Calu3 (cell line): ENCODE results near the gene MOV10. TPM values are rescaled to one million over a fixed set of nuclear protein-coding genes. Genes with fewer than 3 reads are reported as not detected.

ENCODE experiments used
- BruUV-seq: library from RNA; stranded (reverse); fragments of 400-500 nt; replicated peaks from 2 replicates; lab custom pipeline; 2021; lab: Mats Ljungman, UMichigan
- CTCF ChIA-PET: fragments of 300-600 bp; sonication (Branson Sonifier 250); formaldehyde crosslinking; loops from one replicate; lab custom pipeline; 2022; ENCODE audit warnings: antibody characterized with exemption; lab: Charles Lee
- DNase-seq: peaks from one replicate; pipeline ENCODE4 v3.0.0; 2022
- H3K27ac Mint-ChIP-seq: one replicate; pipeline ENCODE4 v1.8.0; 2022; ENCODE audit warnings: mixed read lengths; ENCODE audit not compliant: unreplicated experiment
- H3K27me3 Mint-ChIP-seq: one replicate; pipeline ENCODE4 v1.8.0; 2022; ENCODE audit warnings: mixed read lengths; ENCODE audit not compliant: unreplicated experiment
- H3K36me3 Mint-ChIP-seq: one replicate; pipeline ENCODE4 v1.8.0; 2022; ENCODE audit warnings: mild to moderate bottlenecking, moderate library complexity, mixed read lengths; ENCODE audit not compliant: insufficient read depth, unreplicated experiment
- H3K4me1 Mint-ChIP-seq: one replicate; pipeline ENCODE4 v1.8.0; 2022; ENCODE audit warnings: mild to moderate bottlenecking, low read depth, mixed read lengths; ENCODE audit not compliant: unreplicated experiment
- H3K4me3 Mint-ChIP-seq: one replicate; pipeline ENCODE4 v1.8.0; 2022; ENCODE audit warnings: mild to moderate bottlenecking, low read depth, moderate library complexity, mixed read lengths; ENCODE audit not compliant: unreplicated experiment
- H3K9me3 Mint-ChIP-seq: one replicate; pipeline ENCODE4 v1.8.0; 2022; ENCODE audit warnings: low read depth, mixed read lengths; ENCODE audit not compliant: unreplicated experiment
- intact Hi-C: fragments of 100-400 bp; cut with micrococcal nuclease; formaldehyde crosslinking; loops from one replicate; pipeline ENCODE4 v1.10.0; 2022; ENCODE audit not compliant: unreplicated experiment
- total RNA-seq: library from RNA; stranded (reverse); gene quantifications from 2 replicates; pipeline ENCODE4 v1.2.3, GENCODE V29; 2022
- TF ChIP-seq, protein P1 (sequence below): fragments of 200-600 bp; IDR thresholded peaks from one replicate; pipeline ENCODE4 v1.8.0; 2022; ENCODE audit warnings: antibody characterized with exemption; ENCODE audit not compliant: unreplicated experiment

Gene MOV10
- total RNA-seq, 1 experiment from 2014 or later = 71.4 TPM

DNA sequence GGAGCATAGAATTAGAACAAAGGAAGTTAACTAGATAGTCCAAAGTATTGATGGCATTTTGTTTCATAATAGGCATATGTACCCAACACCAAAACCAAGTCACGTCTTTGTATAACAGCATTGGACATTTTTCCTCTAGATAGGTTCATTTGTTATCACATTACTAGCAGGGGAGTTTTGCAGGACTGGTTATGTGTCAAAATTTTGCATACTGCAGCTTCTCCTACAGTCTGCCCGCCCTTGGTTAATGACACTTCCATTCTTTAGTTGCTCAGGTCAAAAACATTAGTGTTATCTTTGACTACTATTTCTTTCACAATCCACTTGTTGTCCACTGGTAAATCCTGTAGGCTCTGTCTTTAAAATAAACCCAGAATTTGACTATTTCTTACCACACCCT is 45.9 kb upstream of the MOV10 start:
- no TSS peak for BruUV-seq
- TF ChIP-seq, protein P1, sequence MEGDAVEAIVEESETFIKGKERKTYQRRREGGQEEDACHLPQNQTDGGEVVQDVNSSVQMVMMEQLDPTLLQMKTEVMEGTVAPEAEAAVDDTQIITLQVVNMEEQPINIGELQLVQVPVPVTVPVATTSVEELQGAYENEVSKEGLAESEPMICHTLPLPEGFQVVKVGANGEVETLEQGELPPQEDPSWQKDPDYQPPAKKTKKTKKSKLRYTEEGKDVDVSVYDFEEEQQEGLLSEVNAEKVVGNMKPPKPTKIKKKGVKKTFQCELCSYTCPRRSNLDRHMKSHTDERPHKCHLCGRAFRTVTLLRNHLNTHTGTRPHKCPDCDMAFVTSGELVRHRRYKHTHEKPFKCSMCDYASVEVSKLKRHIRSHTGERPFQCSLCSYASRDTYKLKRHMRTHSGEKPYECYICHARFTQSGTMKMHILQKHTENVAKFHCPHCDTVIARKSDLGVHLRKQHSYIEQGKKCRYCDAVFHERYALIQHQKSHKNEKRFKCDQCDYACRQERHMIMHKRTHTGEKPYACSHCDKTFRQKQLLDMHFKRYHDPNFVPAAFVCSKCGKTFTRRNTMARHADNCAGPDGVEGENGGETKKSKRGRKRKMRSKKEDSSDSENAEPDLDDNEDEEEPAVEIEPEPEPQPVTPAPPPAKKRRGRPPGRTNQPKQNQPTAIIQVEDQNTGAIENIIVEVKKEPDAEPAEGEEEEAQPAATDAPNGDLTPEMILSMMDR = no peak
- CTCF ChIA-PET = no interaction called here
- H3K27ac Mint-ChIP-seq = no peak overlapping the region
- H3K4me3 Mint-ChIP-seq = no peak overlapping the region
- peaks cover 27% of the 10 kb centered on the region for H3K36me3 Mint-ChIP-seq
- intact Hi-C loops = no loop called here
- no peak for DNase-seq
- H3K27me3 Mint-ChIP-seq = no peaks in the 10 kb centered on the region
- H3K4me1 Mint-ChIP-seq = peaks cover 19% of the 10 kb centered on the region
- no peaks in the 10 kb centered on the region for H3K9me3 Mint-ChIP-seq

DNA sequence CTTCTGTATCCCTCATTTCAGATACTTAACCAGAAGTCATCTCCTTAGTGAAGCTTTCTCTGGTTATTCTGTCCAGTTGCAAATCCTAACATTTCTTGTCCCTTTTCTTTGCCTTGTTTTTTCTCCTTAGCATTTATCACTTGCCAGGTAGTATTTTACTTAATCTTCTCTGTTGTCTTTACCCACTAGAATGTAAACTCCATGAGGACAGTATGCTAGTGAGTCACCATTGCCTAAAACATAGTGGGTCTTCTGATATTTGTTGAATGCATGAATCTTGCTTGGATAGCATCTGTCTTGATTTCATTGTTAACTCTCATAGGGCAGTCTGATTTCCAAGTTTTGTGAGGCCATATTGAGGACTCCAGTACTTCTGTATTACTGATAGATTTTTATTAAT is 45.2 kb upstream of the MOV10 start:
- no peak for DNase-seq
- CTCF ChIA-PET = no interaction called here
- BruUV-seq = no TSS peak
- Mint-ChIP-seq H3K9me3 (no peaks in the 10 kb centered on the region), H3K27me3 (no peaks in the 10 kb centered on the region), H3K4me3 (no peak overlapping the region), H3K27ac (no peak overlapping the region), H3K36me3 (peaks cover 27% of the 10 kb centered on the region), H3K4me1 (peaks cover 27% of the 10 kb centered on the region)
- TF ChIP-seq, protein P1 = no peak
- intact Hi-C loops = no loop called here

DNA sequence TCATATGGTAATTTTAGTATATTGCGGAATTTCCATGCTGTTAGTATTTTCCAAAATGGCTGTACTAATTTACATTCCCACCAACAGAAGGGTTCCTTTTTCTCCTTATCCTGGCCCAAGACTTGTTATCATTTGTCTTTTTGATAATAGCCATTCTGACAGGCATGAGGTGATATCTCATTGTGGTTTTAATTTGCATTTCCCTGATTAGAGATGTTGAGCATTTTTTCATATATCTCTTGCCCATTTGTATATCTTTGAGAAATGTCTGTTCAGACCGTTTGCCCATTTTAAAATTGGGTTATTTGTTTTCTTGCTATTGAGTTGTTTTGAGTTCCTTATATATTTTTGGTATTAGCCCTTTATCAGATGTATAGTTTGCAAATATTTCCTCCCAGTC is 40.8 kb upstream of the MOV10 start:
- Mint-ChIP-seq H3K4me1 (peaks cover 46% of the 10 kb centered on the region), H3K9me3 (no peaks in the 10 kb centered on the region), H3K4me3 (no peak overlapping the region), H3K27me3 (no peaks in the 10 kb centered on the region), H3K36me3 (peaks cover 17% of the 10 kb centered on the region), H3K27ac (no peak overlapping the region)
- no peak for DNase-seq
- CTCF ChIA-PET = no interaction called here
- TF ChIP-seq, protein P1 = no peak
- no TSS peak for BruUV-seq
- intact Hi-C loops = no loop called here

DNA sequence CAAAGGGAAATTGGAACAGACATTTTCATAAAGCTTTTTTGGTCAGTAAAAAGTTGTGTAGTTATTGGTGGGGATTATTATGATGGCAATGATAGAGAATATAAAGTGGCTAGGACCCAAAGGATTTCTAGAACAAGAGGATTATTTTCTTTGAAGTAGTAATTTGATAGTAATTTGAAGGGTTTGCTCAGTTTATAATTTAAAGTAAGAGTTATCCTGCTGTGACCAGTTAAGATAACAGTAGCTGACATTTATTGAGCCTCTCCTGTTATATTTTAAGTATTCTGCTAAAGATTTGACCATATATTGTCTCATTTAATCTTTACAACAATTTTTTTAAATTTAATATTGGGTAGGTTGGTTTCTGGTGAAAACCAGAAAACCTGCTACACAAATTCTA is 40.1 kb upstream of the MOV10 start:
- H3K27ac Mint-ChIP-seq = no peak overlapping the region
- no peak for DNase-seq
- CTCF ChIA-PET = no interaction called here
- H3K4me1 Mint-ChIP-seq = peaks cover 39% of the 10 kb centered on the region
- no peak overlapping the region for H3K4me3 Mint-ChIP-seq
- intact Hi-C loops = no loop called here
- no peaks in the 10 kb centered on the region for H3K27me3 Mint-ChIP-seq
- no TSS peak for BruUV-seq
- TF ChIP-seq, protein P1 = no peak
- H3K9me3 Mint-ChIP-seq = no peaks in the 10 kb centered on the region
- H3K36me3 Mint-ChIP-seq = peaks cover 12% of the 10 kb centered on the region
